Neural progenitor cell (in vitro differentiated cells): Measurements from ENCODE around the gene TEX10. TPM values are rescaled to one million over a fixed set of nuclear protein-coding genes. Genes with fewer than 3 reads are reported as not detected.
A peak's percentile ranks its signal among the peaks of the same experiment; 100 is the strongest.

Experiments used
- DNase-seq: peaks from one replicate; pipeline ENCODE4 v3.0.0-alpha.2; 2016; ENCODE audit warnings: low spot score
- H2AFZ ChIP-seq: fragments of 200-600 bp; sonication (generic); replicated peaks from 2 replicates; pipeline ENCODE4 v1.6.1; 2016; ENCODE audit warnings: antibody characterized with exemption
- H3F3A ChIP-seq: fragments of 200-600 bp; sonication (generic); 2 replicates; pipeline ENCODE4 v1.6.1; 2016; ENCODE audit warnings: antibody characterized with exemption, low read depth
- H3K27ac ChIP-seq: fragments of 200-600 bp; sonication (generic); 2 replicates; pipeline ENCODE4 v1.5.1; 2016; ENCODE audit warnings: mild to moderate bottlenecking
- H3K27me3 ChIP-seq: fragments of 200-600 bp; sonication (generic); 2 replicates; pipeline ENCODE4 v1.6.1; 2016; ENCODE audit warnings: mild to moderate bottlenecking, moderate library complexity
- H3K36me3 ChIP-seq: fragments of 200-600 bp; sonication (generic); 2 replicates; pipeline ENCODE4 v1.5.1; 2016
- H3K4me1 ChIP-seq: fragments of 200-600 bp; sonication (generic); 2 replicates; pipeline ENCODE4 v1.6.1; 2016; ENCODE audit warnings: mixed run types
- H3K4me2 ChIP-seq: fragments of 200-600 bp; sonication (generic); 2 replicates; pipeline ENCODE4 v1.6.1; 2016
- H3K4me3 ChIP-seq: fragments of 200-600 bp; sonication (generic); 2 replicates; pipeline ENCODE4 v1.5.1; 2016
- H3K79me2 ChIP-seq: fragments of 200-600 bp; sonication (generic); 2 replicates; pipeline ENCODE4 v1.6.1; 2016; ENCODE audit warnings: low read depth
- H3K9ac ChIP-seq: fragments of 200-600 bp; sonication (generic); 2 replicates; pipeline ENCODE4 v1.6.1; 2016
- H3K9me3 ChIP-seq: fragments of 200-600 bp; sonication (generic); 2 replicates; pipeline ENCODE4 v1.5.1; 2016; ENCODE audit warnings: low read depth
- H4K20me1 ChIP-seq: fragments of 200-600 bp; sonication (generic); 2 replicates; pipeline ENCODE4 v1.6.1; 2016; ENCODE audit warnings: low read depth
- H3K27ac Mint-ChIP-seq: 3 replicates; pipeline ENCODE4 v1.8.0; 2021; ENCODE audit warnings: mixed read lengths
- H3K27me3 Mint-ChIP-seq: 2 replicates; pipeline ENCODE4 v1.8.0; 2022; ENCODE audit warnings: low read depth, mild to moderate bottlenecking, inconsistent platforms, moderate library complexity, mixed read lengths; ENCODE audit not compliant: insufficient read depth
- H3K36me3 Mint-ChIP-seq: 3 replicates; pipeline ENCODE4 v1.8.0; 2021; ENCODE audit warnings: mixed read lengths
- H3K4me1 Mint-ChIP-seq: 3 replicates; pipeline ENCODE4 v1.8.0; 2021; ENCODE audit warnings: mixed read lengths
- H3K4me3 Mint-ChIP-seq: 3 replicates; pipeline ENCODE4 v1.8.0; 2021; ENCODE audit warnings: mild to moderate bottlenecking, moderate library complexity, mixed read lengths
- H3K9me3 Mint-ChIP-seq: 3 replicates; pipeline ENCODE4 v1.8.0; 2020; ENCODE audit warnings: mixed read lengths
- EZH2 ChIP-seq: fragments of 200-600 bp; sonication (generic); IDR thresholded peaks from 2 replicates; pipeline ENCODE4 v1.6.1; 2017; ENCODE audit warnings: antibody characterized with exemption, mild to moderate bottlenecking, moderate library complexity
- EZH2phosphoT487 ChIP-seq: fragments of 200-600 bp; sonication (generic); IDR thresholded peaks from 2 replicates; pipeline ENCODE4 v1.6.1; 2017; ENCODE audit warnings: antibody characterized with exemption
- total RNA-seq: library from RNA; depleted of rRNA; stranded (reverse); fragments of >200 nt; gene quantifications from 2 replicates; pipeline ENCODE4 v1.2.3, GENCODE V29; 2015; ENCODE audit warnings: low replicate concordance
- TF ChIP-seq, protein P1 (sequence below): fragments of 200-600 bp; sonication (generic); IDR thresholded peaks from 2 replicates; pipeline ENCODE4 v1.5.1; 2017; ENCODE audit warnings: antibody characterized with exemption, mild to moderate bottlenecking

The TEX10 gene
- total RNA-seq, 1 donor from 2014 or later = 71.8 TPM

DNA sequence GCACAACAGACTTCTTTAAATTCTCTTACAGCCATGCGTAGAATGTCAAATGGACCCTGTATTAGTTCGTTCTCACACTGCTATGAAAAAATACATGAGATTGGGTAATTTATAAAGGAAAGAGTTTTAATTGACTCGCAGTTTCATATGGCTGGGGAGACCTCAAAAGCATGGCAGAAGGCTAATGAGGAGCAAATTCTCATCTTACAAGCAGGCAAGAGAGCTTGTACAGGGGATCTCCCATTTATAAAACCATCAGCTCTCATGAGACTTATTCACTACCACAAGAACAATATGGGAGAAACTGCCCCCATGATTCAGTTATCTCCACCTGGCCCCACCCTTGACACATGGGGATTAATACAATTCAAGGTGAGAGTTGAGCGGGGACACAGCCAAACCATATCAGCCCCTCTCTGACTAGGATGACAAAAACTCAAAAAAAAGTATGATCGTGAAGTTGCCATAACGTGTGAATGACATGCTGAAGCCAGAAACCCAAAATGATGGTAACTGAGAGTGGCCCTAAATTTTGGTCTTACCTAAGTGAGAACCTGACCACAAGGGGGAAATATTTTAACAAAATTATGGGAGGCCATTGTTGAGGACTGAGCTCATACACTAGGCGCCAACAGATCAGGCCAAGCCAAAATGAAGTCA is 17.5 kb upstream of the TEX10 start:
- peaks cover 17% of the 10 kb centered on the region for H3K36me3 Mint-ChIP-seq

DNA sequence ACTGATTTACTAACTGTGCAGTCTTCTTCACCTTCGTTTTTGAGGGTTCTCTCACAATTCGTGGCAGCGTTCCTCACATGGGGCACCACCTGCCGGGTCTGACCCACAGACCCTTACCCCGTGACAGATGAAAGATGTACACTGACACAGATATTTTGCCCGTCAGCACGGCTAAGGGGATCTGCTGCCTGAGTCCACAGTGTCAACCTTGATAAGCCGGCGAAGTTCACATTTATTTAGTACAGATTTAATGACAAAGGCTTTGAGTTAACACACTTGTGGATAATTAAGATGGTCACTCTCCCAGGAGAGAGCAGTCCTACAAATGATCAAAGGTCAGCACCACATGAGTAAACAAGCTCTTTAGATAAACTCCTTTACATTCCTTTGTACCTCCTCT is 15.9 kb upstream of the TEX10 start:
- Histone ChIP-seq H3K27me3 (no peaks in the 10 kb centered on the region), H3K9me3 (peaks cover 22% of the 10 kb centered on the region), H3K9ac (no peak overlapping the region), H3F3A (peaks cover 22% of the 10 kb centered on the region), H3K4me3 (no peak overlapping the region), H4K20me1 (no peaks in the 10 kb centered on the region), H3K79me2 (no peaks in the 10 kb centered on the region), H3K4me1 (peaks cover 2% of the 10 kb centered on the region), H3K27ac (no peak overlapping the region), H2AFZ (no peak overlapping the region), H3K4me2 (no peak overlapping the region), H3K36me3 (no peaks in the 10 kb centered on the region)
- Mint-ChIP-seq H3K9me3 (peaks cover 28% of the 10 kb centered on the region), H3K36me3 (peaks cover 25% of the 10 kb centered on the region), H3K4me3 (peak overlapping the region; percentile 55), H3K27me3 (peaks cover 5% of the 10 kb centered on the region), H3K4me1 (peaks cover 2% of the 10 kb centered on the region), H3K27ac (no peak overlapping the region)
- TF ChIP-seq EZH2 (no peak), EZH2phosphoT487 (no peak)
- TF ChIP-seq, protein P1, sequence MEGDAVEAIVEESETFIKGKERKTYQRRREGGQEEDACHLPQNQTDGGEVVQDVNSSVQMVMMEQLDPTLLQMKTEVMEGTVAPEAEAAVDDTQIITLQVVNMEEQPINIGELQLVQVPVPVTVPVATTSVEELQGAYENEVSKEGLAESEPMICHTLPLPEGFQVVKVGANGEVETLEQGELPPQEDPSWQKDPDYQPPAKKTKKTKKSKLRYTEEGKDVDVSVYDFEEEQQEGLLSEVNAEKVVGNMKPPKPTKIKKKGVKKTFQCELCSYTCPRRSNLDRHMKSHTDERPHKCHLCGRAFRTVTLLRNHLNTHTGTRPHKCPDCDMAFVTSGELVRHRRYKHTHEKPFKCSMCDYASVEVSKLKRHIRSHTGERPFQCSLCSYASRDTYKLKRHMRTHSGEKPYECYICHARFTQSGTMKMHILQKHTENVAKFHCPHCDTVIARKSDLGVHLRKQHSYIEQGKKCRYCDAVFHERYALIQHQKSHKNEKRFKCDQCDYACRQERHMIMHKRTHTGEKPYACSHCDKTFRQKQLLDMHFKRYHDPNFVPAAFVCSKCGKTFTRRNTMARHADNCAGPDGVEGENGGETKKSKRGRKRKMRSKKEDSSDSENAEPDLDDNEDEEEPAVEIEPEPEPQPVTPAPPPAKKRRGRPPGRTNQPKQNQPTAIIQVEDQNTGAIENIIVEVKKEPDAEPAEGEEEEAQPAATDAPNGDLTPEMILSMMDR = no peak
- DNase-seq = no peak

More for the DNA sequence above, 17.5 kb upstream of the TEX10 start:
- peaks cover 22% of the 10 kb centered on the region for H3F3A ChIP-seq
- H3K4me3 ChIP-seq = no peak overlapping the region
- no peaks in the 10 kb centered on the region for H4K20me1 ChIP-seq
- H3K9ac ChIP-seq = no peak overlapping the region
- TF ChIP-seq, protein P1 = no peak
- no peak for TF ChIP-seq EZH2
- no peak for TF ChIP-seq EZH2phosphoT487
- H3K9me3 Mint-ChIP-seq = peaks cover 26% of the 10 kb centered on the region
- DNase-seq = no peak
- H3K4me1 Mint-ChIP-seq = peaks cover 2% of the 10 kb centered on the region
- no peak overlapping the region for H3K27ac ChIP-seq
- H3K4me1 ChIP-seq = peaks cover 11% of the 10 kb centered on the region
- H3K9me3 ChIP-seq = peaks cover 22% of the 10 kb centered on the region
- H3K79me2 ChIP-seq = no peaks in the 10 kb centered on the region
- H3K27me3 ChIP-seq = no peaks in the 10 kb centered on the region
- no peak overlapping the region for H3K4me3 Mint-ChIP-seq
- H3K27me3 Mint-ChIP-seq = peaks cover 5% of the 10 kb centered on the region
- no peaks in the 10 kb centered on the region for H3K36me3 ChIP-seq
- no peak overlapping the region for H3K27ac Mint-ChIP-seq
- H2AFZ ChIP-seq = no peak overlapping the region
- no peak overlapping the region for H3K4me2 ChIP-seq

DNA sequence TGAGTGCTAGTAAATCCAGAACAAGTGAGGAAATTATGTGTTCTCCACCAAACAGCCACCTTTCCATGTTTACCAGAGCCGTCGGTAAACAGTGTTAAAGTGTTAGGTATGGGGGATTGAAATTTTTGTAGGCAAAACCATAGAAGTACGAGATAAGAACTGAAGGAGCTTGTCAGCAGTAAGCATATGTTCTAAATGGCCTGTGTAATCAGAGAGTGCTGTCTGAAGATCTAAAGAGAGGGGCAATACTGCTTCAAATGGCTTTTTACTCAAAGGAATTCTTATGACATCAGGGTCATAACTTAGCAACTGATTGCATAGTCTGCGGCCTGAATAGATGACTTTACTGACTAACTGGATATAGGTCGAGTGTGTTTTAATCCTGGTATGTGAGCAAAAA is 13.4 kb upstream of the TEX10 start:
- H2AFZ ChIP-seq = no peak overlapping the region
- H3K4me2 ChIP-seq = no peak overlapping the region
- no peak overlapping the region for H3K4me3 Mint-ChIP-seq
- H3K27me3 Mint-ChIP-seq = peaks cover 3% of the 10 kb centered on the region
- no peak overlapping the region for H3K9ac ChIP-seq
- no peak for DNase-seq
- H3K4me1 ChIP-seq = no peaks in the 10 kb centered on the region
- no peaks in the 10 kb centered on the region for H4K20me1 ChIP-seq
- H3K27ac ChIP-seq = no peak overlapping the region
- TF ChIP-seq, protein P1 = no peak
- TF ChIP-seq EZH2phosphoT487 (no peak), EZH2 (no peak)
- H3K27me3 ChIP-seq = no peaks in the 10 kb centered on the region
- peaks cover 17% of the 10 kb centered on the region for H3F3A ChIP-seq
- peaks cover 2% of the 10 kb centered on the region for H3K4me1 Mint-ChIP-seq
- H3K9me3 ChIP-seq = peaks cover 16% of the 10 kb centered on the region
- no peak overlapping the region for H3K27ac Mint-ChIP-seq
- no peaks in the 10 kb centered on the region for H3K79me2 ChIP-seq
- H3K4me3 ChIP-seq = no peak overlapping the region
- peaks cover 3% of the 10 kb centered on the region for H3K36me3 ChIP-seq
- H3K9me3 Mint-ChIP-seq = peaks cover 37% of the 10 kb centered on the region
- peaks cover 29% of the 10 kb centered on the region for H3K36me3 Mint-ChIP-seq
